ENCODE data around the gene MYO18B.

Gene MYO18B

GRCh38 chr22:26025626-26026025 is 283.6 kb downstream of the MYO18B start:
- no peak for TF ChIP-seq EP300 (IDR thresholded peaks at IDR 0.05; ENCODE audit: borderline replicate concordance)
- no peak for TF ChIP-seq TAF1 (IDR thresholded peaks at IDR 0.05; ENCODE audit: low read depth)
- TF ChIP-seq, protein P1, sequence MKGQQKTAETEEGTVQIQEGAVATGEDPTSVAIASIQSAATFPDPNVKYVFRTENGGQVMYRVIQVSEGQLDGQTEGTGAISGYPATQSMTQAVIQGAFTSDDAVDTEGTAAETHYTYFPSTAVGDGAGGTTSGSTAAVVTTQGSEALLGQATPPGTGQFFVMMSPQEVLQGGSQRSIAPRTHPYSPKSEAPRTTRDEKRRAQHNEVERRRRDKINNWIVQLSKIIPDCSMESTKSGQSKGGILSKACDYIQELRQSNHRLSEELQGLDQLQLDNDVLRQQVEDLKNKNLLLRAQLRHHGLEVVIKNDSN (IDR thresholded peaks at IDR 0.05): no peak
- no peak for TF ChIP-seq YY1 (IDR thresholded peaks at IDR 0.05; ENCODE audit: low read depth)
- TF ChIP-seq, protein P2, sequence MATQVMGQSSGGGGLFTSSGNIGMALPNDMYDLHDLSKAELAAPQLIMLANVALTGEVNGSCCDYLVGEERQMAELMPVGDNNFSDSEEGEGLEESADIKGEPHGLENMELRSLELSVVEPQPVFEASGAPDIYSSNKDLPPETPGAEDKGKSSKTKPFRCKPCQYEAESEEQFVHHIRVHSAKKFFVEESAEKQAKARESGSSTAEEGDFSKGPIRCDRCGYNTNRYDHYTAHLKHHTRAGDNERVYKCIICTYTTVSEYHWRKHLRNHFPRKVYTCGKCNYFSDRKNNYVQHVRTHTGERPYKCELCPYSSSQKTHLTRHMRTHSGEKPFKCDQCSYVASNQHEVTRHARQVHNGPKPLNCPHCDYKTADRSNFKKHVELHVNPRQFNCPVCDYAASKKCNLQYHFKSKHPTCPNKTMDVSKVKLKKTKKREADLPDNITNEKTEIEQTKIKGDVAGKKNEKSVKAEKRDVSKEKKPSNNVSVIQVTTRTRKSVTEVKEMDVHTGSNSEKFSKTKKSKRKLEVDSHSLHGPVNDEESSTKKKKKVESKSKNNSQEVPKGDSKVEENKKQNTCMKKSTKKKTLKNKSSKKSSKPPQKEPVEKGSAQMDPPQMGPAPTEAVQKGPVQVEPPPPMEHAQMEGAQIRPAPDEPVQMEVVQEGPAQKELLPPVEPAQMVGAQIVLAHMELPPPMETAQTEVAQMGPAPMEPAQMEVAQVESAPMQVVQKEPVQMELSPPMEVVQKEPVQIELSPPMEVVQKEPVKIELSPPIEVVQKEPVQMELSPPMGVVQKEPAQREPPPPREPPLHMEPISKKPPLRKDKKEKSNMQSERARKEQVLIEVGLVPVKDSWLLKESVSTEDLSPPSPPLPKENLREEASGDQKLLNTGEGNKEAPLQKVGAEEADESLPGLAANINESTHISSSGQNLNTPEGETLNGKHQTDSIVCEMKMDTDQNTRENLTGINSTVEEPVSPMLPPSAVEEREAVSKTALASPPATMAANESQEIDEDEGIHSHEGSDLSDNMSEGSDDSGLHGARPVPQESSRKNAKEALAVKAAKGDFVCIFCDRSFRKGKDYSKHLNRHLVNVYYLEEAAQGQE (IDR thresholded peaks at IDR 0.05; ENCODE audit: low read depth): no peak
- TF ChIP-seq CREB1 (IDR thresholded peaks at IDR 0.05; ENCODE audit: low read depth): no peak
- TF ChIP-seq TEAD4 (IDR thresholded peaks at IDR 0.05): no peak
- no peak for TF ChIP-seq RAD21 (IDR thresholded peaks at IDR 0.05; ENCODE audit: low read depth)
- TF ChIP-seq, protein P3, sequence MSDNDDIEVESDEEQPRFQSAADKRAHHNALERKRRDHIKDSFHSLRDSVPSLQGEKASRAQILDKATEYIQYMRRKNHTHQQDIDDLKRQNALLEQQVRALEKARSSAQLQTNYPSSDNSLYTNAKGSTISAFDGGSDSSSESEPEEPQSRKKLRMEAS (IDR thresholded peaks at IDR 0.05): no peak
- TF ChIP-seq ZBTB7A (IDR thresholded peaks at IDR 0.05; ENCODE audit: low read depth): no peak
- TF ChIP-seq EGR1 (IDR thresholded peaks at IDR 0.05): no peak
- no peak for TF ChIP-seq CEBPB (IDR thresholded peaks at IDR 0.05)

DNA sequence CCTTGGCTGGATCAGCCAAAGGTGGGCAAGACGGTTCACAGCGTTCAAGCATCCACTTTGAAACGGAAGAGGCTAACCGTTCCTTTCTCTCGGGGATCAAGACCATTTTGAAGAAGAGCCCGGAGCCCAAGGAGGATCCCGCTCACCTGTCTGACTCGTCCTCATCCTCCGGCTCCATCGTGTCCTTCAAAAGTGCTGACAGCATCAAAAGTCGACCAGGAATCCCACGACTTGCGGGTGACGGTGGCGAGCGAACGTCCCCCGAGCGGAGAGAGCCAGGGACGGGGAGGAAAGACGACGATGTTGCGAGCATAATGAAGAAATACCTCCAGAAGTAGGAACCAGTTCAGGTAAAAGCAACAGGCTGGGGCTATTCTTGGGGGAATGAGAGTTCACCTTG is 285.4 kb downstream of the MYO18B start:
- no peak for TF ChIP-seq EP300 (IDR thresholded peaks at IDR 0.05; ENCODE audit: borderline replicate concordance)
- no peak for TF ChIP-seq TAF1 (IDR thresholded peaks at IDR 0.05; ENCODE audit: low read depth)

- TF ChIP-seq YY1 (IDR thresholded peaks at IDR 0.05; ENCODE audit: low read depth): no peak
- TF ChIP-seq RAD21 (IDR thresholded peaks at IDR 0.05; ENCODE audit: low read depth): no peak
- no peak for TF ChIP-seq TCF12 (IDR thresholded peaks at IDR 0.05; ENCODE audit: low read depth)
- TF ChIP-seq CREB1 (IDR thresholded peaks at IDR 0.05; ENCODE audit: low read depth): no peak
- no peak for TF ChIP-seq EGR1 (IDR thresholded peaks at IDR 0.05)
- TF ChIP-seq NFIC (IDR thresholded peaks at IDR 0.05): no peak
Observed at GRCh38 chr22:26031641-26032040, 289.7 kb downstream of the MYO18B start.

DNA sequence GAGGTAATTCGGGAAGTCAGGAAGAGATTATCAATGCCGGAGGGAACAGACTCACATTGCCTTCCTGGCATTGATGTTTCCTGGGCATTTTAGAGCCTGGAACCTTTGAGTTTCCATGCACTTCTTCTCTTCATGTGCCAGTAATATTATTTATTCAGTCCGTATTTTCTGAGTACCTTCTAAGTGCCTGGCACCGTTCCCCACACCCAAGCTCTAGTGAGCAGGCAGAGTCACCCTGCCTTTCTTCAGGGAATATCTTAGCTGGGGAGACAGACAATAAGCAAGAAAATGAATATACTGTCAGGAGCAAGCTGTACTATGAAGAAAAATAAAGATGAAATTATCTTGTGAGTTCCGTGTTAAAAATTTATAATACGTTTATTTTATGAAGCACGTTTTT is 291.1 kb downstream of the MYO18B start:
- TF ChIP-seq, protein P3 (IDR thresholded peaks at IDR 0.05): no peak
- no peak for TF ChIP-seq FOXM1 (IDR thresholded peaks at IDR 0.05; ENCODE audit: borderline replicate concordance, low read depth)
- TF ChIP-seq, protein P2 (IDR thresholded peaks at IDR 0.05; ENCODE audit: low read depth): no peak
- no peak for TF ChIP-seq EGR1 (IDR thresholded peaks at IDR 0.05)
- TF ChIP-seq EP300 (IDR thresholded peaks at IDR 0.05; ENCODE audit: borderline replicate concordance): no peak
- no peak for TF ChIP-seq TEAD4 (IDR thresholded peaks at IDR 0.05)
- no peak for TF ChIP-seq RAD21 (IDR thresholded peaks at IDR 0.05; ENCODE audit: low read depth)
- no peak for TF ChIP-seq TCF12 (IDR thresholded peaks at IDR 0.05; ENCODE audit: low read depth)
- TF ChIP-seq CEBPB (IDR thresholded peaks at IDR 0.05): no peak
- TF ChIP-seq ZBTB7A (IDR thresholded peaks at IDR 0.05; ENCODE audit: low read depth): no peak
- TF ChIP-seq YY1 (IDR thresholded peaks at IDR 0.05; ENCODE audit: low read depth): no peak
- TF ChIP-seq TAF1 (IDR thresholded peaks at IDR 0.05; ENCODE audit: low read depth): no peak
- TF ChIP-seq, protein P1 (IDR thresholded peaks at IDR 0.05): no peak
- TF ChIP-seq CREB1 (IDR thresholded peaks at IDR 0.05; ENCODE audit: low read depth): no peak
- no peak for TF ChIP-seq NFIC (IDR thresholded peaks at IDR 0.05)

DNA sequence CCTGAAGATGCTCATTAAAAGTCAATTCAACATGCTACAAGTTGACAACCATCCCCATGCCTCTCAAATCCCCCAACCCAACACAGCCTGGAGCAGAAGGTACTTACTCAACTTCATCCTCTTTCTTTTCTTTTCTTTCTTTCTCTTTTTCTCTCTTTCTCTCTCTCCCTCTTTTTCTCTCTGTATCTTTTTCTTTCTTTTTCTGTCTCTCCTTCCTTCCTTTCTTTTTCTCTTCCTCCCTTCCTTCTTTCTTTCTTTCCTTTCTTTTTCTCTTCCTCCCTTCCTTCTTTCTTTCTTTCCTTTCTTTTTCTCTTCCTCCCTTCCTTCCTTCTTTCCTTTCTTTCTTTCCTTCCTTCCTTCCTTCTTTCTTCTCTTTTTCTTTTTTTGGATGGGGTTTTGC is 291.6 kb downstream of the MYO18B start:
- TF ChIP-seq TAF1 (IDR thresholded peaks at IDR 0.05; ENCODE audit: low read depth) (no peak), CREB1 (IDR thresholded peaks at IDR 0.05; ENCODE audit: low read depth) (no peak), EP300 (IDR thresholded peaks at IDR 0.05; ENCODE audit: borderline replicate concordance) (no peak), RAD21 (IDR thresholded peaks at IDR 0.05; ENCODE audit: low read depth) (no peak), ZBTB7A (IDR thresholded peaks at IDR 0.05; ENCODE audit: low read depth) (no peak), CEBPB (IDR thresholded peaks at IDR 0.05) (no peak), NFIC (IDR thresholded peaks at IDR 0.05) (no peak), EGR1 (IDR thresholded peaks at IDR 0.05) (no peak), TCF12 (IDR thresholded peaks at IDR 0.05; ENCODE audit: low read depth) (no peak), TEAD4 (IDR thresholded peaks at IDR 0.05) (no peak), YY1 (IDR thresholded peaks at IDR 0.05; ENCODE audit: low read depth) (no peak)
- TF ChIP-seq, protein P2 (IDR thresholded peaks at IDR 0.05; ENCODE audit: low read depth): no peak
